Ishikawa (cell line): Measurements from ENCODE around the gene C19orf44.

Experiments
- EGR1 ChIP-seq: IDR thresholded peaks from 2 replicates; pipeline ENCODE4 v1.6.1; 2012
- EP300 ChIP-seq: IDR thresholded peaks from 2 replicates; pipeline ENCODE4 v1.6.1; 2012; ENCODE audit warnings: borderline replicate concordance
- RAD21 ChIP-seq: IDR thresholded peaks from 2 replicates; pipeline ENCODE4 v1.6.1; 2012; ENCODE audit warnings: low read depth
- TAF1 ChIP-seq: IDR thresholded peaks from 2 replicates; pipeline ENCODE4 v1.6.1; 2012; ENCODE audit warnings: low read depth, mild to moderate bottlenecking
- YY1 ChIP-seq: IDR thresholded peaks from 2 replicates; pipeline ENCODE4 v1.6.1; 2012; ENCODE audit warnings: low read depth
- TF ChIP-seq, protein P1 (sequence below): IDR thresholded peaks from 2 replicates; pipeline ENCODE4 v1.6.1; 2012
- TF ChIP-seq, protein P2 (sequence below): IDR thresholded peaks from 2 replicates; pipeline ENCODE4 v1.6.1; 2012
- TF ChIP-seq, protein P3 (sequence below): IDR thresholded peaks from 2 replicates; pipeline ENCODE4 v1.6.1; 2012; ENCODE audit warnings: low read depth, mild to moderate bottlenecking

DNA sequence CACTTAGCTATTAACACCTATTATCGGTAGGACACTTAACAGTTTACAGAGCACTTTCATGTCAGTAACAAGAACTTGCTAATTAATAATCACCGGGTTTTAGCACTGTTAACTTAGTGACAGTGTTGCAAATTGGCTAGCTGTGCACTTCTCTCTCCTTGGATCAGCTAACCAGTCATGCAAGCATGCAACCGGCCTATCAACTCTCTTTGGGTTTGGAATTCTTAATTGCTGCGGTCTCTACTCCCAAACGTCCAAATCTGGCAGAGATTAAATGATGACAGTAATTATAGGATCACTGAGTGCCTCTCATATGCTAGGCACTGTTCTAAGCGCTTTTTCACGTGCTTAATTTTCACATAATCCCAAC, 25.7 kb upstream of the C19orf44 start:
- TF ChIP-seq RAD21, result no peak
- no peak for TF ChIP-seq EP300
- TF ChIP-seq, protein P1, sequence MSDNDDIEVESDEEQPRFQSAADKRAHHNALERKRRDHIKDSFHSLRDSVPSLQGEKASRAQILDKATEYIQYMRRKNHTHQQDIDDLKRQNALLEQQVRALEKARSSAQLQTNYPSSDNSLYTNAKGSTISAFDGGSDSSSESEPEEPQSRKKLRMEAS, result no peak
- TF ChIP-seq, protein P2, sequence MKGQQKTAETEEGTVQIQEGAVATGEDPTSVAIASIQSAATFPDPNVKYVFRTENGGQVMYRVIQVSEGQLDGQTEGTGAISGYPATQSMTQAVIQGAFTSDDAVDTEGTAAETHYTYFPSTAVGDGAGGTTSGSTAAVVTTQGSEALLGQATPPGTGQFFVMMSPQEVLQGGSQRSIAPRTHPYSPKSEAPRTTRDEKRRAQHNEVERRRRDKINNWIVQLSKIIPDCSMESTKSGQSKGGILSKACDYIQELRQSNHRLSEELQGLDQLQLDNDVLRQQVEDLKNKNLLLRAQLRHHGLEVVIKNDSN, result no peak
- no peak for TF ChIP-seq YY1
- TF ChIP-seq, protein P3, sequence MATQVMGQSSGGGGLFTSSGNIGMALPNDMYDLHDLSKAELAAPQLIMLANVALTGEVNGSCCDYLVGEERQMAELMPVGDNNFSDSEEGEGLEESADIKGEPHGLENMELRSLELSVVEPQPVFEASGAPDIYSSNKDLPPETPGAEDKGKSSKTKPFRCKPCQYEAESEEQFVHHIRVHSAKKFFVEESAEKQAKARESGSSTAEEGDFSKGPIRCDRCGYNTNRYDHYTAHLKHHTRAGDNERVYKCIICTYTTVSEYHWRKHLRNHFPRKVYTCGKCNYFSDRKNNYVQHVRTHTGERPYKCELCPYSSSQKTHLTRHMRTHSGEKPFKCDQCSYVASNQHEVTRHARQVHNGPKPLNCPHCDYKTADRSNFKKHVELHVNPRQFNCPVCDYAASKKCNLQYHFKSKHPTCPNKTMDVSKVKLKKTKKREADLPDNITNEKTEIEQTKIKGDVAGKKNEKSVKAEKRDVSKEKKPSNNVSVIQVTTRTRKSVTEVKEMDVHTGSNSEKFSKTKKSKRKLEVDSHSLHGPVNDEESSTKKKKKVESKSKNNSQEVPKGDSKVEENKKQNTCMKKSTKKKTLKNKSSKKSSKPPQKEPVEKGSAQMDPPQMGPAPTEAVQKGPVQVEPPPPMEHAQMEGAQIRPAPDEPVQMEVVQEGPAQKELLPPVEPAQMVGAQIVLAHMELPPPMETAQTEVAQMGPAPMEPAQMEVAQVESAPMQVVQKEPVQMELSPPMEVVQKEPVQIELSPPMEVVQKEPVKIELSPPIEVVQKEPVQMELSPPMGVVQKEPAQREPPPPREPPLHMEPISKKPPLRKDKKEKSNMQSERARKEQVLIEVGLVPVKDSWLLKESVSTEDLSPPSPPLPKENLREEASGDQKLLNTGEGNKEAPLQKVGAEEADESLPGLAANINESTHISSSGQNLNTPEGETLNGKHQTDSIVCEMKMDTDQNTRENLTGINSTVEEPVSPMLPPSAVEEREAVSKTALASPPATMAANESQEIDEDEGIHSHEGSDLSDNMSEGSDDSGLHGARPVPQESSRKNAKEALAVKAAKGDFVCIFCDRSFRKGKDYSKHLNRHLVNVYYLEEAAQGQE, result no peak
- TF ChIP-seq TAF1, result no peak
- no peak for TF ChIP-seq EGR1
